PFSK-1 (cell line): ENCODE measurements around the gene ELAC1.

Experiments
- FOXP2 ChIP-seq: optimal IDR thresholded peaks from 2 replicates; pipeline ENCODE3; 2011; ENCODE audit warnings: borderline replicate concordance, control low read depth, inconsistent platforms; ENCODE audit not compliant: insufficient read depth; ENCODE audit errors: extremely low read length, extremely low read depth
- POLR2AphosphoS5 ChIP-seq: IDR thresholded peaks from 2 replicates; pipeline ENCODE4 v1.6.1; 2012; ENCODE audit warnings: low read depth, mild to moderate bottlenecking, control low read depth, low read length, moderate library complexity
- REST ChIP-seq, 2 experiments: IDR thresholded peaks; 2 replicates each; pipeline versions ENCODE4 v1.6.1 to v1.8.0; 2011 to 2012; ENCODE audit warnings: low read depth in 2 of 2, low read length in 2 of 2, control low read depth in 1 of 2, inconsistent platforms in 1 of 2, mild to moderate bottlenecking in 1 of 2, moderate library complexity in 1 of 2; ENCODE audit not compliant: insufficient read depth in 1 of 2
- SIN3A ChIP-seq: IDR thresholded peaks from 2 replicates; pipeline ENCODE4 v1.6.1; 2012; ENCODE audit warnings: mild to moderate bottlenecking, low read length, moderate library complexity, borderline replicate concordance; ENCODE audit not compliant: insufficient read depth
- TAF1 ChIP-seq: IDR thresholded peaks from 2 replicates; pipeline ENCODE4 v1.6.1; 2012; ENCODE audit warnings: low read length, control low read depth, borderline replicate concordance; ENCODE audit not compliant: insufficient read depth

The ELAC1 gene

GRCh38 chr18:50928551-50928950 lies 39.3 kb upstream of the ELAC1 start:
- TF ChIP-seq TAF1: no peak

GRCh38 chr18:50933684-50934083 lies 34.2 kb upstream of the ELAC1 start:
- no peak for TF ChIP-seq FOXP2
- no peak for TF ChIP-seq POLR2AphosphoS5
- TF ChIP-seq REST (IDR thresholded peaks at IDR 0.05; ENCODE audit: insufficient read depth in 1 of 2, low read depth in 2 of 2, low read length in 2 of 2): no peak
- no peak for TF ChIP-seq TAF1
- no peak for TF ChIP-seq SIN3A

GRCh38 chr18:50934545-50935211 lies 33.2 kb upstream of the ELAC1 start:
- no peak for TF ChIP-seq FOXP2
- TF ChIP-seq REST (IDR thresholded peaks at IDR 0.05; ENCODE audit: insufficient read depth in 1 of 2, low read depth in 2 of 2, low read length in 2 of 2): no peak
- no peak for TF ChIP-seq POLR2AphosphoS5
- no peak for TF ChIP-seq SIN3A
- no peak for TF ChIP-seq TAF1

GRCh38 chr18:50935493-50936191 lies 32.2 kb upstream of the ELAC1 start:
- no peak for TF ChIP-seq TAF1
- TF ChIP-seq FOXP2: no peak
- no peak for TF ChIP-seq SIN3A
- no peak for TF ChIP-seq REST (IDR thresholded peaks at IDR 0.05; ENCODE audit: insufficient read depth in 1 of 2, low read depth in 2 of 2, low read length in 2 of 2)
- no peak for TF ChIP-seq POLR2AphosphoS5

- no peak for TF ChIP-seq FOXP2
- TF ChIP-seq TAF1: no peak
- TF ChIP-seq REST (IDR thresholded peaks at IDR 0.05; ENCODE audit: insufficient read depth in 1 of 2, low read depth in 2 of 2, low read length in 2 of 2): no peak
- no peak for TF ChIP-seq POLR2AphosphoS5
- TF ChIP-seq SIN3A: no peak
These were observed 30.7 kb upstream of the ELAC1 start for GRCh38 chr18:50937183-50937582.
